Measurements from ENCODE around the gene FLNC. TPM values are rescaled to one million over a fixed set of nuclear protein-coding genes. Genes with fewer than 3 reads are reported as not detected.

Gene FLNC
- total and polyA plus RNA-seq, 2 of the 4 experiments (the other 2 are of a cell fraction) = 116 to 154 TPM

DNA sequence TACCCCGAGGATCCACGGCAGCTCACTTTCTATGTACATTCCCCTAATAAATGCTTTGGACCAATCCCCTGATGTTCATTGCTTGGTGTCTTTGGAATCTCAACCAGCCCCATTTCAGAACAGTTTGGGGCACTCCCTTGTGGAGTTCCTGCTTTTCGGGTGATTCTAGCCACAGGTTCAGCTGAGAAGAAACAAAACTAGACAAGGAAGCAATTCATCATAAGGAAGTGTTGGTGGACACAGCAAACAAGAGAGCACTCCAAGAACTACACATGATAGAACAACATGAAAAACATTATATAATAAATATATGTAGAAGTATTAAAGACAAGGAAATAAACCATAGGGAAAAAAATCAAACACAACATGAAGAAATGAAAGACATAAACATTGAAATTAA, 44.5 kb upstream of the FLNC start:
- Histone ChIP-seq H3K9ac (ENCODE audit: low read depth, low read length) (no peak overlapping the region), H2BK120ac (ENCODE audit: low read depth, low read length) (no peak overlapping the region), H3K56ac (ENCODE audit: extremely low read depth, insufficient read depth, low read length) (no peak overlapping the region), H4K91ac (ENCODE audit: insufficient read depth, low read depth, low read length) (no peak overlapping the region), H3K9me3 (ENCODE audit: control insufficient read depth, insufficient read depth, low read length) (no peaks in the 10 kb centered on the region), H3K18ac (ENCODE audit: low read depth, low read length) (no peak overlapping the region), H3K4me2 (ENCODE audit: low read depth, low read length) (no peak overlapping the region), H2AFZ (replicated peaks; ENCODE audit: low read length, poor library complexity) (no peak overlapping the region), H4K5ac (ENCODE audit: low read depth, low read length) (no peak overlapping the region), H2AK5ac (ENCODE audit: low read depth, low read length) (no peak overlapping the region), H2BK5ac (ENCODE audit: low read depth, low read length, poor library complexity, severe bottlenecking) (no peak overlapping the region), H3K36me3 (ENCODE audit: control insufficient read depth, insufficient read depth, low read length) (no peaks in the 10 kb centered on the region), H2BK20ac (ENCODE audit: low read depth, low read length) (no peak overlapping the region), H2BK15ac (ENCODE audit: low read depth, low read length) (no peak overlapping the region), H2AK9ac (replicated peaks; ENCODE audit: low read depth, low read length, poor library complexity) (no peak overlapping the region), H3K27ac (ENCODE audit: insufficient read depth, low read length) (no peak overlapping the region), H3K4me3 (ENCODE audit: insufficient read depth, low read depth, low read length) (no peak overlapping the region), H3K4ac (ENCODE audit: low read depth, low read length) (no peak overlapping the region), H3K23ac (ENCODE audit: low read depth, low read length) (no peak overlapping the region), H3K79me1 (ENCODE audit: low read depth in 1 of 2, low read length in 2 of 2) (no peaks in the 10 kb centered on the region), H4K20me1 (ENCODE audit: insufficient read depth, low read length) (peaks cover 5% of the 10 kb centered on the region; the same call in 1 of the 2 replicates), H3K14ac (replicated peaks; ENCODE audit: low read depth, low read length) (no peak overlapping the region), H3K27me3 (ENCODE audit: control insufficient read depth, insufficient read depth, low read length) (peaks cover 11% of the 10 kb centered on the region; the same call in 1 of the 2 replicates), H3K4me1 (ENCODE audit: control insufficient read depth, insufficient read depth, low read length) (peaks cover 6% of the 10 kb centered on the region), H4K8ac (ENCODE audit: low read depth in 2 of 2, low read length in 2 of 2) (no peak overlapping the region), H3K9me1 (ENCODE audit: insufficient read depth, low read length) (peaks cover 4% of the 10 kb centered on the region; the same call in 1 of the 2 replicates)
- in situ Hi-C loops (cut with MboI; ENCODE audit: low sequenced_read_pairs) = no loop called here
- DNase-seq (no peak), ATAC-seq (ENCODE audit: low read depth) (no peak)
- BruUV-seq (replicated peaks) = no TSS peak
- ChIA-PET POLR2A (ENCODE audit: unreplicated experiment) (no interaction called here), CTCF (no interaction called here)
- intact Hi-C loops (cut with micrococcal nuclease) = no loop called here
- dilution Hi-C loops (cut with HindIII; ENCODE audit: low sequenced_read_pairs, unreplicated experiment) = no loop called here
- WGBS, 2 experiments (ENCODE audit: extremely low coverage in 2 of 2, insufficient read length in 1 of 2) = 90% methylated on average over 2 of the region's 3 CpGs; no CpG with 5 or more reads in 1 of the 2 experiments
- TF ChIP-seq, protein P1, sequence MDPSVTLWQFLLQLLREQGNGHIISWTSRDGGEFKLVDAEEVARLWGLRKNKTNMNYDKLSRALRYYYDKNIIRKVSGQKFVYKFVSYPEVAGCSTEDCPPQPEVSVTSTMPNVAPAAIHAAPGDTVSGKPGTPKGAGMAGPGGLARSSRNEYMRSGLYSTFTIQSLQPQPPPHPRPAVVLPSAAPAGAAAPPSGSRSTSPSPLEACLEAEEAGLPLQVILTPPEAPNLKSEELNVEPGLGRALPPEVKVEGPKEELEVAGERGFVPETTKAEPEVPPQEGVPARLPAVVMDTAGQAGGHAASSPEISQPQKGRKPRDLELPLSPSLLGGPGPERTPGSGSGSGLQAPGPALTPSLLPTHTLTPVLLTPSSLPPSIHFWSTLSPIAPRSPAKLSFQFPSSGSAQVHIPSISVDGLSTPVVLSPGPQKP (IDR thresholded peaks at IDR 0.05; ENCODE audit: borderline replicate concordance, low read depth, low read length) = no peak
- no peak for TF ChIP-seq MXI1 (IDR thresholded peaks at IDR 0.05; ENCODE audit: borderline replicate concordance, low read depth, low read length)
- no peak for TF ChIP-seq POLR2A (IDR thresholded peaks at IDR 0.05; ENCODE audit: low read depth, low read length)
- TF ChIP-seq, protein P2, sequence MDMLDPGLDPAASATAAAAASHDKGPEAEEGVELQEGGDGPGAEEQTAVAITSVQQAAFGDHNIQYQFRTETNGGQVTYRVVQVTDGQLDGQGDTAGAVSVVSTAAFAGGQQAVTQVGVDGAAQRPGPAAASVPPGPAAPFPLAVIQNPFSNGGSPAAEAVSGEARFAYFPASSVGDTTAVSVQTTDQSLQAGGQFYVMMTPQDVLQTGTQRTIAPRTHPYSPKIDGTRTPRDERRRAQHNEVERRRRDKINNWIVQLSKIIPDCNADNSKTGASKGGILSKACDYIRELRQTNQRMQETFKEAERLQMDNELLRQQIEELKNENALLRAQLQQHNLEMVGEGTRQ (IDR thresholded peaks at IDR 0.05; ENCODE audit: low read depth, low read length) = no peak
- no peak for TF ChIP-seq NFE2L2 (IDR thresholded peaks at IDR 0.05; ENCODE audit: low read depth, low read length)

Data from IMR-90 (cell line).